SK-N-SH (cell line): Measurements from ENCODE around the gene KRCC1. TPM values are rescaled to one million over a fixed set of nuclear protein-coding genes. Genes with fewer than 3 reads are reported as not detected.

Experiments used
- CTCF ChIA-PET: fragments of 300-600, 350-600 bp; formaldehyde crosslinking; extraction: SDS; loops from one replicate; lab custom pipeline; 2021; lab: Yijun Ruan, JAX
- POLR2A ChIA-PET: fragments of 350-600 bp; sonication (Branson Sonifier 250); formaldehyde crosslinking; extraction: SDS; loops from one replicate; lab custom pipeline; 2020; ENCODE audit warnings: antibody characterized with exemption, inconsistent platforms; lab: Yijun Ruan, JAX
- DNase-seq: peaks from one replicate; pipeline ENCODE4 v3.0.0; 2012
- H2AFZ ChIP-seq: fragments of 200-600 bp; sonication (generic); 2 replicates; pipeline ENCODE4 v1.8.1; 2016; ENCODE audit warnings: antibody characterized with exemption, mild to moderate bottlenecking, low read depth
- H3F3A ChIP-seq: fragments of 200-600 bp; sonication (generic); replicated peaks from 2 replicates; pipeline ENCODE3; 2016; ENCODE audit warnings: antibody characterized with exemption, mild to moderate bottlenecking; ENCODE audit not compliant: insufficient read depth
- H3K27ac ChIP-seq, 2 experiments: fragments of 200-500 bp in 1 of 2; fragments of 200-600 bp in 1 of 2; sonication (Bioruptor generic) in 1 of 2; sonication (generic), shearing (Covaris generic) in 1 of 2; 2 replicates each; pipeline versions ENCODE4 v1.5.1 to v1.6.1; 2014 to 2016; ENCODE audit warnings: low read depth in 2 of 2, inconsistent platforms in 1 of 2, low read length in 1 of 2, mild to moderate bottlenecking in 1 of 2, mixed read lengths in 1 of 2
- H3K27me3 ChIP-seq: fragments of 200-600 bp; sonication (generic), shearing (Covaris generic); 2 replicates; pipeline ENCODE4 v1.6.1; 2016; ENCODE audit warnings: mixed run types; ENCODE audit not compliant: insufficient read depth
- H3K36me3 ChIP-seq, 2 experiments: fragments of 200-500 bp in 1 of 2; fragments of 200-600 bp in 1 of 2; sonication (Bioruptor generic) in 1 of 2; sonication (generic) in 1 of 2; replicated peaks in 1 of 2; 2 replicates each; pipeline versions ENCODE3 to v1.5.1; 2014 to 2016; ENCODE audit warnings: low read length in 1 of 2, mild to moderate bottlenecking in 1 of 2; ENCODE audit not compliant: insufficient read depth in 2 of 2, control insufficient read depth in 1 of 2
- H3K4me1 ChIP-seq, 2 experiments: fragments of 200-500 bp in 1 of 2; fragments of 200-600 bp in 1 of 2; sonication (Bioruptor generic) in 1 of 2; sonication (generic), shearing (Covaris generic) in 1 of 2; 2 replicates each; pipeline versions ENCODE4 v1.5.1 to v1.6.1; 2014 to 2016; ENCODE audit warnings: low read depth in 1 of 2, low read length in 1 of 2, mixed run types in 1 of 2; ENCODE audit not compliant: insufficient read depth in 2 of 2, control insufficient read depth in 1 of 2
- H3K4me2 ChIP-seq: fragments of 200-600 bp; sonication (generic), shearing (Covaris generic); 2 replicates; pipeline ENCODE4 v1.6.1; 2017; ENCODE audit warnings: mixed run types
- H3K4me3 ChIP-seq, 2 experiments: fragments of 200-500 bp in 1 of 2; fragments of 200-600 bp in 1 of 2; sonication (Bioruptor generic) in 1 of 2; sonication (generic), shearing (Covaris generic) in 1 of 2; 2 replicates each; pipeline versions ENCODE4 v1.5.1 to v1.8.1; 2014 to 2016; ENCODE audit warnings: low read depth in 2 of 2, inconsistent platforms in 1 of 2, low read length in 1 of 2, mild to moderate bottlenecking in 1 of 2, mixed read lengths in 1 of 2, moderate library complexity in 1 of 2
- H3K79me2 ChIP-seq: fragments of 200-600 bp; sonication (generic); 2 replicates; pipeline ENCODE4 v1.8.1; 2017; ENCODE audit warnings: mild to moderate bottlenecking; ENCODE audit not compliant: insufficient read depth
- H3K9ac ChIP-seq: fragments of 200-600 bp; sonication (generic); 2 replicates; pipeline ENCODE4 v1.6.1; 2017; ENCODE audit warnings: mixed run types
- H3K9me2 ChIP-seq: fragments of 200-600 bp; sonication (generic); 2 replicates; pipeline ENCODE4 v1.6.1; 2017; ENCODE audit warnings: mixed run types
- H3K9me3 ChIP-seq: fragments of 200-600 bp; sonication (generic); 2 replicates; pipeline ENCODE4 v1.6.1; 2017; ENCODE audit warnings: mixed run types, mild to moderate bottlenecking, moderate library complexity
- H4K20me1 ChIP-seq: fragments of 200-600 bp; sonication (generic); 2 replicates; pipeline ENCODE4 v1.6.1; 2017; ENCODE audit warnings: mild to moderate bottlenecking, mixed run types; ENCODE audit not compliant: insufficient read depth
- ELF1 ChIP-seq: IDR thresholded peaks from 2 replicates; pipeline ENCODE4 v1.4.0; 2012
- EZH2phosphoT487 ChIP-seq: fragments of 200-600 bp; sonication (generic); IDR thresholded peaks from 2 replicates; pipeline ENCODE4 v1.6.1; 2017; ENCODE audit warnings: low read depth, mixed run types, mild to moderate bottlenecking, antibody characterized with exemption, moderate library complexity, borderline replicate concordance
- GABPA ChIP-seq: IDR thresholded peaks from 2 replicates; pipeline ENCODE4 v1.4.0; 2012; ENCODE audit warnings: low read depth, mild to moderate bottlenecking
- JUND ChIP-seq: IDR thresholded peaks from 2 replicates; pipeline ENCODE4 v1.4.0; 2012
- MEF2A ChIP-seq: IDR thresholded peaks from 2 replicates; pipeline ENCODE4 v1.4.0; 2012; ENCODE audit warnings: low read depth, borderline replicate concordance
- NRF1 ChIP-seq: IDR thresholded peaks from 2 replicates; pipeline ENCODE4 v1.6.1; 2012; ENCODE audit warnings: low read depth, mild to moderate bottlenecking, low read length
- RAD21 ChIP-seq: IDR thresholded peaks from 2 replicates; pipeline ENCODE4 v1.6.1; 2012; ENCODE audit warnings: mild to moderate bottlenecking, low read length
- RCOR1 ChIP-seq: fragments of 150-350 bp; IDR thresholded peaks from 2 replicates; pipeline ENCODE4 v1.6.1; 2017; ENCODE audit warnings: antibody characterized with exemption, low read length
- RFX5 ChIP-seq: IDR thresholded peaks from 2 replicates; pipeline ENCODE4 v1.6.1; 2012; ENCODE audit warnings: mild to moderate bottlenecking, improper control_type of control experiment, low read length
- SIN3A ChIP-seq: IDR thresholded peaks from 2 replicates; pipeline ENCODE4 v1.6.1; 2012; ENCODE audit warnings: low read depth, mild to moderate bottlenecking, low read length, moderate library complexity, borderline replicate concordance
- TAF1 ChIP-seq: IDR thresholded peaks from 2 replicates; pipeline ENCODE4 v1.6.1; 2012; ENCODE audit warnings: low read depth, mild to moderate bottlenecking, low read length, moderate library complexity, borderline replicate concordance
- TCF12 ChIP-seq: IDR thresholded peaks from 2 replicates; pipeline ENCODE4 v1.4.0; 2012
- USF1 ChIP-seq: IDR thresholded peaks from 2 replicates; pipeline ENCODE4 v1.4.0; 2012; ENCODE audit warnings: low read depth, borderline replicate concordance
- USF2 ChIP-seq: fragments of 150-350 bp; IDR thresholded peaks from 2 replicates; pipeline ENCODE4 v1.6.1; 2017; ENCODE audit warnings: antibody characterized with exemption, low read length, low read depth, borderline replicate concordance
- YY1 ChIP-seq: IDR thresholded peaks from 2 replicates; pipeline ENCODE4 v1.4.0; 2012; ENCODE audit warnings: low read depth, mild to moderate bottlenecking
- WGBS: methylation state at CpG from one replicate; pipeline ENCODE4 v1.1.6; 2017; ENCODE audit warnings: low lambda C conversion rate; 5-methylcytosine and 5-hydroxymethylcytosine counted together
- polyA plus RNA-seq, 3 experiments: library from polyadenylated mRNA; depleted of rRNA; stranded (reverse); fragments of >200 nt; gene quantifications; 2 replicates each; pipeline ENCODE4 v1.2.3, GENCODE V29; 2012
- TF ChIP-seq, protein P1 (sequence below): IDR thresholded peaks from 2 replicates; pipeline ENCODE4 v1.4.0; 2012; ENCODE audit warnings: low read depth, borderline replicate concordance

KRCC1 gene
- polyA plus RNA-seq, 1 of the 3 experiments (the other 2 are of a cell fraction): 10.7 TPM

- DNase-seq: no peak
- Histone ChIP-seq H3K36me3 (no peaks in the 10 kb centered on the region), H3K9ac (no peak overlapping the region), H2AFZ (no peak overlapping the region), H3K9me2 (no peaks in the 10 kb centered on the region), H3K27me3 (no peaks in the 10 kb centered on the region), H3K27ac (no peak overlapping the region), H4K20me1 (no peaks in the 10 kb centered on the region), H3K9me3 (no peaks in the 10 kb centered on the region), H3K4me1 (no peaks in the 10 kb centered on the region), H3F3A (no peaks in the 10 kb centered on the region), H3K4me2 (no peak overlapping the region), H3K4me3 (no peak overlapping the region), H3K79me2 (no peaks in the 10 kb centered on the region)
- ChIA-PET POLR2A (no interaction called here), CTCF (interaction anchor here (1.2 kb wide), 1 partner anchor 10 kb away, joined by 4 read pairs; no protein-coding TSS in a partner anchor)
- no peak for TF ChIP-seq NRF1
- TF ChIP-seq TCF12: no peak
- TF ChIP-seq YY1: no peak
- TF ChIP-seq ELF1: no peak
- no peak for TF ChIP-seq RCOR1
- no peak for TF ChIP-seq RFX5
Measured at GRCh38 chr2:88098558-88098900, 42.9 kb upstream of the KRCC1 start.

GRCh38 chr2:88097891-88098557, 42.4 kb upstream of the KRCC1 start:
- no peak overlapping the region for H2AFZ ChIP-seq
- H3K27ac ChIP-seq: no peak overlapping the region
- WGBS: 57% methylated on average over 4 of the region's 4 CpGs
- H3F3A ChIP-seq: no peaks in the 10 kb centered on the region
- H3K9ac ChIP-seq: no peak overlapping the region
- no peak overlapping the region for H3K4me3 ChIP-seq
- H3K36me3 ChIP-seq: no peaks in the 10 kb centered on the region
- DNase-seq: no peak
- no peak overlapping the region for H3K4me2 ChIP-seq
- POLR2A ChIA-PET: no interaction called here
- CTCF ChIA-PET: interaction anchor here (1.2 kb wide), 1 partner anchor 11 kb away, joined by 4 read pairs; no protein-coding TSS in a partner anchor
- no peaks in the 10 kb centered on the region for H4K20me1 ChIP-seq
- TF ChIP-seq RCOR1: no peak
- no peak for TF ChIP-seq SIN3A
- no peak for TF ChIP-seq GABPA
- no peak for TF ChIP-seq NRF1
- TF ChIP-seq USF1: no peak
- no peak for TF ChIP-seq TCF12
- TF ChIP-seq RAD21: no peak
- no peak for TF ChIP-seq JUND
- no peak for TF ChIP-seq TAF1
- TF ChIP-seq MEF2A: no peak
- no peak for TF ChIP-seq ELF1
- no peaks in the 10 kb centered on the region for H3K27me3 ChIP-seq
- no peaks in the 10 kb centered on the region for H3K79me2 ChIP-seq
- no peaks in the 10 kb centered on the region for H3K9me2 ChIP-seq
- H3K9me3 ChIP-seq: no peaks in the 10 kb centered on the region
- H3K4me1 ChIP-seq: no peaks in the 10 kb centered on the region

- no peak overlapping the region for H3K4me3 ChIP-seq
- 40% methylated on average over 3 of the region's 3 CpGs for WGBS
- no peaks in the 10 kb centered on the region for H3K79me2 ChIP-seq
- DNase-seq: no peak
- no peak overlapping the region for H3K9ac ChIP-seq
- ChIA-PET CTCF (no interaction called here), POLR2A (no interaction called here)
- H2AFZ ChIP-seq: no peak overlapping the region
- H3F3A ChIP-seq: no peaks in the 10 kb centered on the region
- H3K9me3 ChIP-seq: no peaks in the 10 kb centered on the region
- H3K27me3 ChIP-seq: no peaks in the 10 kb centered on the region
- no peaks in the 10 kb centered on the region for H3K4me1 ChIP-seq
- no peaks in the 10 kb centered on the region for H3K36me3 ChIP-seq
- H3K4me2 ChIP-seq: no peak overlapping the region
- no peaks in the 10 kb centered on the region for H3K9me2 ChIP-seq
- no peaks in the 10 kb centered on the region for H4K20me1 ChIP-seq
- H3K27ac ChIP-seq: no peak overlapping the region
- TF ChIP-seq USF2 (no peak), EZH2phosphoT487 (no peak), ELF1 (no peak), TCF12 (no peak)
- TF ChIP-seq, protein P1, sequence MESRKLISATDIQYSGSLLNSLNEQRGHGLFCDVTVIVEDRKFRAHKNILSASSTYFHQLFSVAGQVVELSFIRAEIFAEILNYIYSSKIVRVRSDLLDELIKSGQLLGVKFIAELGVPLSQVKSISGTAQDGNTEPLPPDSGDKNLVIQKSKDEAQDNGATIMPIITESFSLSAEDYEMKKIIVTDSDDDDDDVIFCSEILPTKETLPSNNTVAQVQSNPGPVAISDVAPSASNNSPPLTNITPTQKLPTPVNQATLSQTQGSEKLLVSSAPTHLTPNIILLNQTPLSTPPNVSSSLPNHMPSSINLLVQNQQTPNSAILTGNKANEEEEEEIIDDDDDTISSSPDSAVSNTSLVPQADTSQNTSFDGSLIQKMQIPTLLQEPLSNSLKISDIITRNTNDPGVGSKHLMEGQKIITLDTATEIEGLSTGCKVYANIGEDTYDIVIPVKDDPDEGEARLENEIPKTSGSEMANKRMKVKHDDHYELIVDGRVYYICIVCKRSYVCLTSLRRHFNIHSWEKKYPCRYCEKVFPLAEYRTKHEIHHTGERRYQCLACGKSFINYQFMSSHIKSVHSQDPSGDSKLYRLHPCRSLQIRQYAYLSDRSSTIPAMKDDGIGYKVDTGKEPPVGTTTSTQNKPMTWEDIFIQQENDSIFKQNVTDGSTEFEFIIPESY: no peak
- TF ChIP-seq, all 33 proteins: peak for 0
Measured at GRCh38 chr2:88097192-88097591, 41.6 kb upstream of the KRCC1 start.
